VCaP (cell line): ENCODE measurements around the gene NR1I2.

Experiments
- H3K27ac ChIP-seq: fragments of 450-650 bp; 2 replicates; pipeline ENCODE4 v1.5.1; 2017
- TF ChIP-seq, protein P1 (sequence below): fragments of 450-650 bp; conservative IDR thresholded peaks from 2 replicates; pipeline ENCODE4 v1.5.1; 2017; ENCODE audit warnings: mild to moderate bottlenecking, moderate library complexity

The NR1I2 gene

DNA sequence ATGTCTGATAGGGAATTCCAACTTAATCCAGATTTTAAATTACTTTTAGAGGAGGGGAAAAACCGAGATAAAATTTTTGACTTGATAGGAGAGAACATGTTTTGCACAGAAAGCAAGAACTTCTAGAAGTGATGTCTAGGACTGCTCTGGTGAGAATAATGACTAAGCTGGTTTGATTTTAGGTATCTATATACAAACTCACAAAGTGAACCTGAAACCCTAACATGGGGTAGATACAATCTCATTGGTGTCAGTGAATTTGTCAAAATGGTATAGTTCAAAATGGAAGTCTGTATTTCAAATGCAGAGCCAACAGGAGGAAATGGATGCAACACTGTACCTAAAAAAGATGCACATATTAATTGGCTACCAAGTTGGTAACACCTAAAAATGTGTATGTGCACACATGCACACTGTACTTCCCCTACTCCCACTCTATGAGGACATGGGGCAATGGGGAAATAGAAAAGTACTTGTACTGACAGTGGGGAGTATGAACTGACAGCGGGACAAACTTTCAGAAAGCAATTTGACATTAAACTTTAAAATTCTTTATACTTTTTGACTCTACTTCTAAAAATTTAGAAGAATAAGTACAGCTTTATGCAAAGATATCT, 53.0 kb downstream of the NR1I2 start:
- TF ChIP-seq, protein P1, sequence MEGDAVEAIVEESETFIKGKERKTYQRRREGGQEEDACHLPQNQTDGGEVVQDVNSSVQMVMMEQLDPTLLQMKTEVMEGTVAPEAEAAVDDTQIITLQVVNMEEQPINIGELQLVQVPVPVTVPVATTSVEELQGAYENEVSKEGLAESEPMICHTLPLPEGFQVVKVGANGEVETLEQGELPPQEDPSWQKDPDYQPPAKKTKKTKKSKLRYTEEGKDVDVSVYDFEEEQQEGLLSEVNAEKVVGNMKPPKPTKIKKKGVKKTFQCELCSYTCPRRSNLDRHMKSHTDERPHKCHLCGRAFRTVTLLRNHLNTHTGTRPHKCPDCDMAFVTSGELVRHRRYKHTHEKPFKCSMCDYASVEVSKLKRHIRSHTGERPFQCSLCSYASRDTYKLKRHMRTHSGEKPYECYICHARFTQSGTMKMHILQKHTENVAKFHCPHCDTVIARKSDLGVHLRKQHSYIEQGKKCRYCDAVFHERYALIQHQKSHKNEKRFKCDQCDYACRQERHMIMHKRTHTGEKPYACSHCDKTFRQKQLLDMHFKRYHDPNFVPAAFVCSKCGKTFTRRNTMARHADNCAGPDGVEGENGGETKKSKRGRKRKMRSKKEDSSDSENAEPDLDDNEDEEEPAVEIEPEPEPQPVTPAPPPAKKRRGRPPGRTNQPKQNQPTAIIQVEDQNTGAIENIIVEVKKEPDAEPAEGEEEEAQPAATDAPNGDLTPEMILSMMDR = no peak

DNA sequence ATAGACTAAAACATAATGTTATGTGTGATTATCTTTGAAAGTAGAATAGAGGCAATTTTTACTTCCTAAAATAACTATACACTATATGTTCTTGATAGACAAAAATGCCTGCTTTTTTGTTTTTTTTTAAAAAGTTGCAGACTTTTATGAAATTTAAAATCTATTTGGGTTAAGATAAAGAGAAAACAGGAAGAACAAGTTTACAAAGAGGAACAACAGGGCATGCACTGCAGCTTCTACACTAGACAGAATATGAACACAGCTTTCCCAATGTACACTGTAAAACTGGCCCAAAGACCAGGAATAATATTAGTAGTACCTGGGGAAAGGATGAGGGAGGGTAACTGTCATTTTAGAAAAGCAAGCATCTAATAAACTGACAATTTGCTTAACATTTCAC, 53.7 kb downstream of the NR1I2 start:
- TF ChIP-seq, protein P1 = no peak
- H3K27ac ChIP-seq = no peak overlapping the region

More for the DNA sequence above, 53.0 kb downstream of the NR1I2 start:
- peak overlapping the region; percentile 42; the same call in 1 of the 2 replicates for H3K27ac ChIP-seq

DNA sequence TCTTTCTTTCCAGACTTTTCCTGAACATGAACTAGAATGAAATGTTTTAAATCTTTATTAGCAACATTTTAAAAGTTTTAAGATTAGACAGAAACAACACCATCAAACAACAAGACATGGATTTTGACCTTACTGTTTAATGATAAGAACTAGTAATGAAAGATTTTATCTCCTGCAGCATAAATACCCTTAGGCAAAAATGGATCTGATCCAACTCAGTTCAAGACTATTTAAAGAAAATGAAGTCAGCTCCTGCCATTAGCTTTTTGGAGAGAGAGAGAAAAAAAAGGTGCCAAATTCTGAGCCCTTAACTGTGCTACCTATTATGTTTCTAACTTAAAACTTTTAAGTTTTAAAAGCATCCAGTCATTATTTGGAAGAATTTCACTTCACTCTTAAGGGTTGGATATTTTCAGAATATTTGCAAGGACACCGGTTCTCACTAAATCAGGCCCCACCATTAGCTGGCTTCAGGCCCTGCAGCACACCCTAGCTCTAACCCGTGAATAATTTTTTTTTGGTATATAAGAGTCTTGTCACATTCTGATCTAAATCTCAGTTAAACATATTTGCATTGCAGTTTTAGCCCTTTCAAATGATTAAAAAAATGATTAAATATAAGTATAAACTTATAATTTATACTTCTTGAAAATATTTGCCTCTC, 60.0 kb downstream of the NR1I2 start:
- TF ChIP-seq, protein P1 = no peak
- peak overlapping the region; percentile 22; the same call in 1 of the 2 replicates for H3K27ac ChIP-seq

DNA sequence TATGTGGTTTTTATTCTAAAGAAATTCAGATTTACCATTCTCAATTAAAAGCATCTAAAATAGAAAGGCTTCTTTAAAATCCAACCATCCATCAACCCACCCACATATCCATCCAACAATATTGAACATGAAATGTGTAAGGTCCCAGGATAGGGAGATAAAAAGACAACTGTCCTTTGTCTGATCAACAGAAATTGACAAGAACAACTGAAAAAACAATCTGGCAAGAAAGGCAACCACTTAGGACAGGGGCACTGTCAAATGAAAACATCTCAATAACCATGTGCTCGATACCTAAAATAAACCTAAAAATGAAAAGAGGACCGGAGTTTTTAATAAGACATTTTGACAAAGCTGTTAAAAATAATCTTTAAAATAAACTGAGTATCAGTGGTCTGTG, 67.2 kb downstream of the NR1I2 start:
- no peak overlapping the region for H3K27ac ChIP-seq
- TF ChIP-seq, protein P1 = no peak

DNA sequence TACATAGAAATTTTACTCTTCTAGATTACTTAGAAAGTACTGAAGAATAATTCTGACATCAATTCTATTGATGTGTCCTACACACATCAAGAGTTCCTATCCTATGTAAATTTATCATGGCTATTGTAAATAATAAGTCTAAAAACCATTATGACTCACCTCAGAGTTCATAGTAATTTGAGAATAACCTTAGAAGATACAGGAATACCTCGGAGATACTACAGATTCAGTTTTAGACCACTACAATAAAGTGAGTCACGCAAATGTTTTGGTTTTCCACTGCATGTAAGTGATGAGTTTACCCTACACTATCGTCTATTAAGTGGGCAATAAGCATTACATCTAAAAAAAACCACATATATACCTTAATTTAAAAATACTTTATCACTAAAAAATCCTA, 74.8 kb downstream of the NR1I2 start:
- TF ChIP-seq, protein P1 = no peak
- no peak overlapping the region for H3K27ac ChIP-seq

DNA sequence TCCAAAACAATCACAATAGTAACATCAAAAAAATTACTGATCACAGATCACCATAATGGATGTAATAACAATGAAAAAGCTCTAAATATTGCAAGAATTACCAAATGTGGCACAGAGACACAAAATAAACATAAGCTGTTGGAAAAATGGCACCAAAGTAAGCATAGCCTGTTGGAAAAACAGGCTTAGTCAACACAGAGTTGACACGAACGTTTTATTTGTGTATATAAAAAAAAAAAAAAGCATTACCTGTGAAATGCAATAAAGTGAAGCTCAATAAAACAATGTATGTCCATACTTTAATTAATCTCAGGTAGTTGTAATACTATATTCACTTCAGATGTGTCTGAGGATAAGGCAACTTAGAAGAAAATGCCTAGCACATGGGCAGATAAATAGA, 77.1 kb downstream of the NR1I2 start:
- TF ChIP-seq, protein P1 = no peak
- no peak overlapping the region for H3K27ac ChIP-seq

DNA sequence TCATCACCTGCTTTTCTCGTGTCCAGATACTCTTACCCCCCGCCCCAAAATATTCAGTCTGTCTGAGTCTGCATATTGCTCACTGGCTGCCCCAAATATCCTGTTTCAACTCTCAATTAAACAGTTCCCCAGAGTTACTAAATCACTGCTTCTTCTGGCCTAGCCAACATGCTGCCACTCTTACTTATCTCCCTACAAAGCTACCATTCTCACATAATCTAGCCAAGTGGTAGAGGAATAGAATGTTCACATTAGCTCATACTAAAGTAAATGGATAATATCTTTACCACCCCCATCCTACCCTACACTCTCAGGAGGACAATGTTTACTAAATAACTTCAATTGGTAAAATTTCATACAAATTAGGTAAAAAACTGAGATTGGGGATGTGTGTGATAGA, 77.8 kb downstream of the NR1I2 start:
- no peak overlapping the region for H3K27ac ChIP-seq
- TF ChIP-seq, protein P1 = no peak
